Breast epithelium (tissue), 4 donors: ENCODE measurements around the gene PLCB4. TPM values are rescaled to one million over a fixed set of nuclear protein-coding genes. Genes with fewer than 3 reads are reported as not detected.

Source experiments
- DNase-seq, 2 donors: peaks; one replicate each; pipeline ENCODE4 v3.0.0-alpha.2; 2019; ENCODE audit warnings: low spot score in 2 of 2
- H3K27ac ChIP-seq, 2 donors: fragments of 200-600 bp; sonication (generic) in 1 of 2; one replicate each; pipeline ENCODE4 v1.5.1; 2016 to 2019; ENCODE audit warnings: mild to moderate bottlenecking in 1 of 2
- H3K27me3 ChIP-seq, 2 donors: fragments of 200-600 bp; sonication (generic) in 1 of 2; one replicate each; pipeline versions ENCODE4 v1.5.1 to v1.6.0; 2017 to 2019; ENCODE audit warnings: control low read depth in 1 of 2, mild to moderate bottlenecking in 1 of 2
- H3K36me3 ChIP-seq: fragments of 200-600 bp; one replicate; pipeline ENCODE4 v1.5.1; 2019
- H3K4me1 ChIP-seq, 2 donors: fragments of 200-600 bp; sonication (generic); one replicate each; pipeline ENCODE4 v1.5.1; 2016 to 2019; ENCODE audit warnings: control low read depth in 1 of 2
- H3K4me3 ChIP-seq, 3 donors: fragments of 200-600 bp; sonication (generic); 1 replicate in 2 of 3; 2 replicates in 1 of 3; pipeline ENCODE4 v1.5.1; 2016 to 2019; ENCODE audit warnings: mild to moderate bottlenecking in 3 of 3, moderate library complexity in 2 of 3
- H3K9me3 ChIP-seq, 2 donors: fragments of 200-600 bp; sonication (generic) in 1 of 2; one replicate each; pipeline ENCODE4 v1.5.1; 2016 to 2019; ENCODE audit warnings: control low read depth in 1 of 2
- CTCF ChIP-seq, 3 donors: fragments of 450-650 bp; IDR thresholded peaks; one replicate each; pipeline ENCODE4 v1.5.1; 2016 to 2017; ENCODE audit warnings: antibody characterized with exemption in 3 of 3, mild to moderate bottlenecking in 3 of 3, moderate library complexity in 3 of 3
- POLR2A ChIP-seq: fragments of 450-650 bp; IDR thresholded peaks from one replicate; pipeline ENCODE4 v1.6.1; 2016; ENCODE audit warnings: antibody characterized with exemption, mild to moderate bottlenecking, moderate library complexity
- POLR2AphosphoS5 ChIP-seq, 3 donors: sonication (generic); formaldehyde crosslinking; IDR thresholded peaks; one replicate each; pipeline ENCODE4 v1.6.1; 2017; ENCODE audit warnings: antibody characterized with exemption in 3 of 3
- intact Hi-C: fragments of 100-400 bp; cut with DNase I; formaldehyde crosslinking; loops from one replicate; pipeline ENCODE4 v1.15.1; 2023; ENCODE audit warnings: low total_unique reads
- total RNA-seq, 3 donors: library from RNA; depleted of rRNA; stranded (reverse); fragments of >200 nt; gene quantifications; one replicate each; pipeline ENCODE4 v1.1.0, GENCODE V29; 2016

The PLCB4 gene
- total RNA-seq, 3 donors from 2014 or later: 9.4 to 17.7 (median 13.0) TPM

GRCh38 chr20:9279918-9280401, 211.1 kb downstream of the PLCB4 start:
- Histone ChIP-seq H3K27ac (no peak overlapping the region), H3K9me3 (no peaks in the 10 kb centered on the region), H3K4me3 (no peak overlapping the region), H3K4me1 (no peaks in the 10 kb centered on the region), H3K27me3 (no peaks in the 10 kb centered on the region), H3K36me3 (no peaks in the 10 kb centered on the region)
- intact Hi-C loops: no loop called here
- DNase-seq: no peak
- TF ChIP-seq POLR2A: no peak
- TF ChIP-seq CTCF (IDR thresholded peaks at IDR 0.05): no peak
- no peak for TF ChIP-seq POLR2AphosphoS5 (IDR thresholded peaks at IDR 0.05)

GRCh38 chr20:9280666-9281065, 211.8 kb downstream of the PLCB4 start:
- Histone ChIP-seq H3K4me1 (no peaks in the 10 kb centered on the region), H3K9me3 (no peaks in the 10 kb centered on the region), H3K27me3 (no peaks in the 10 kb centered on the region), H3K27ac (no peak overlapping the region), H3K36me3 (no peaks in the 10 kb centered on the region), H3K4me3 (no peak overlapping the region)
- TF ChIP-seq CTCF (IDR thresholded peaks at IDR 0.05) (no peak), POLR2A (no peak), POLR2AphosphoS5 (IDR thresholded peaks at IDR 0.05) (no peak)
- DNase-seq: no peak
- intact Hi-C loops: no loop called here

- Histone ChIP-seq H3K4me1 (no peaks in the 10 kb centered on the region), H3K36me3 (no peaks in the 10 kb centered on the region), H3K9me3 (no peaks in the 10 kb centered on the region), H3K27ac (no peak overlapping the region), H3K27me3 (no peaks in the 10 kb centered on the region), H3K4me3 (no peak overlapping the region)
- TF ChIP-seq POLR2A (no peak), CTCF (IDR thresholded peaks at IDR 0.05) (no peak), POLR2AphosphoS5 (IDR thresholded peaks at IDR 0.05) (no peak)
- intact Hi-C loops: no loop called here
- DNase-seq: no peak
These were observed 212.9 kb downstream of the PLCB4 start for GRCh38 chr20:9281803-9282202.

GRCh38 chr20:9285617-9286016, 216.7 kb downstream of the PLCB4 start:
- Histone ChIP-seq H3K4me3 (no peak overlapping the region), H3K4me1 (no peaks in the 10 kb centered on the region), H3K36me3 (no peaks in the 10 kb centered on the region), H3K9me3 (no peaks in the 10 kb centered on the region), H3K27ac (no peak overlapping the region), H3K27me3 (no peaks in the 10 kb centered on the region)
- TF ChIP-seq POLR2AphosphoS5 (IDR thresholded peaks at IDR 0.05) (no peak), POLR2A (no peak), CTCF (IDR thresholded peaks at IDR 0.05) (no peak)
- intact Hi-C loops: no loop called here
- no peak for DNase-seq

- Histone ChIP-seq H3K9me3 (no peaks in the 10 kb centered on the region), H3K27ac (no peak overlapping the region), H3K36me3 (no peaks in the 10 kb centered on the region), H3K4me1 (no peaks in the 10 kb centered on the region), H3K4me3 (no peak overlapping the region), H3K27me3 (no peaks in the 10 kb centered on the region)
- intact Hi-C loops: no loop called here
- no peak for TF ChIP-seq POLR2A
- TF ChIP-seq CTCF (IDR thresholded peaks at IDR 0.05): no peak
- TF ChIP-seq POLR2AphosphoS5 (IDR thresholded peaks at IDR 0.05): no peak
- DNase-seq: no peak
These were observed 217.9 kb downstream of the PLCB4 start for GRCh38 chr20:9286501-9287461.
